Hepatocyte (in vitro differentiated cells): ENCODE measurements around the gene EPM2AIP1. TPM values are rescaled to one million over a fixed set of nuclear protein-coding genes. Genes with fewer than 3 reads are reported as not detected.
"Not testable (repeated sequence)": the region's sequence is repeated elsewhere in the genome, so short reads cannot be mapped to it uniquely, and the experiment has no call there.

Experiments
- DNase-seq: peaks from one replicate; pipeline ENCODE4 v3.0.0-alpha.2; 2016; ENCODE audit warnings: low spot score
- H2AFZ ChIP-seq: fragments of 200-600 bp; sonication (generic); 2 replicates; pipeline ENCODE4 v1.6.0; 2016; ENCODE audit warnings: antibody characterized with exemption, mild to moderate bottlenecking
- H3K27ac ChIP-seq: fragments of 200-600 bp; sonication (generic); 2 replicates; pipeline ENCODE4 v1.5.1; 2016; ENCODE audit warnings: mild to moderate bottlenecking
- H3K27me3 ChIP-seq: fragments of 200-600 bp; sonication (generic); 2 replicates; pipeline ENCODE4 v1.6.1; 2016
- H3K36me3 ChIP-seq: fragments of 200-600 bp; sonication (generic); replicated peaks from 2 replicates; pipeline ENCODE4 v1.5.1; 2016; ENCODE audit warnings: low read depth; ENCODE audit not compliant: insufficient read depth
- H3K4me1 ChIP-seq: fragments of 200-600 bp; sonication (generic); 2 replicates; pipeline ENCODE4 v1.5.1; 2016; ENCODE audit warnings: mild to moderate bottlenecking, moderate library complexity; ENCODE audit not compliant: insufficient read depth
- H3K4me2 ChIP-seq: fragments of 200-600 bp; sonication (generic); 2 replicates; pipeline ENCODE4 v1.6.0; 2016
- H3K4me3 ChIP-seq: fragments of 200-600 bp; sonication (generic); 2 replicates; pipeline ENCODE4 v1.5.1; 2016; ENCODE audit warnings: mild to moderate bottlenecking
- H3K79me2 ChIP-seq: fragments of 200-600 bp; sonication (generic); 2 replicates; pipeline ENCODE4 v1.6.0; 2017; ENCODE audit warnings: mild to moderate bottlenecking
- H3K9me2 ChIP-seq: fragments of 200-600 bp; sonication (generic); replicated peaks from 2 replicates; pipeline ENCODE4 v1.6.0; 2017; ENCODE audit warnings: mild to moderate bottlenecking; ENCODE audit not compliant: insufficient read depth
- H3K9me3 ChIP-seq: fragments of 200-600 bp; sonication (generic); 2 replicates; pipeline ENCODE4 v1.5.1; 2016; ENCODE audit warnings: low read depth, mild to moderate bottlenecking
- H4K20me1 ChIP-seq: fragments of 200-600 bp; sonication (generic); 2 replicates; pipeline ENCODE4 v1.6.0; 2016; ENCODE audit warnings: mild to moderate bottlenecking; ENCODE audit not compliant: insufficient read depth, poor library complexity, severe bottlenecking
- CTCF ChIP-seq: fragments of 200-600 bp; sonication (generic); IDR thresholded peaks from 2 replicates; pipeline ENCODE4 v1.5.1; 2016; ENCODE audit warnings: antibody characterized with exemption, mild to moderate bottlenecking; ENCODE audit not compliant: poor library complexity
- EZH2 ChIP-seq: fragments of 200-600 bp; sonication (generic); IDR thresholded peaks from 2 replicates; pipeline ENCODE4 v1.6.1; 2016; ENCODE audit warnings: antibody characterized with exemption, mild to moderate bottlenecking, borderline replicate concordance
- EZH2phosphoT487 ChIP-seq: fragments of 200-600 bp; sonication (generic); IDR thresholded peaks from one replicate; pipeline ENCODE4 v1.6.1; 2018; ENCODE audit warnings: antibody characterized with exemption, mild to moderate bottlenecking, low read depth, moderate library complexity; ENCODE audit not compliant: unreplicated experiment, severe bottlenecking
- WGBS: methylation state at CpG from one replicate; pipeline ENCODE4 v1.1.6; 2016; ENCODE audit warnings: low lambda C conversion rate; ENCODE audit errors: missing lambda C conversion rate; 5-methylcytosine and 5-hydroxymethylcytosine counted together
- polyA plus RNA-seq: library from polyadenylated mRNA; unstranded; fragments of >200 nt; fragmentation: Nextera tagmentation; extraction: Ambion mirVana; gene quantifications from 2 replicates; pipeline ENCODE4 v1.2.1, GENCODE V29; 2016
- total RNA-seq: library from RNA; depleted of rRNA; stranded (reverse); fragments of >200 nt; gene quantifications from 2 replicates; pipeline ENCODE4 v1.2.3, GENCODE V29; 2014

Gene EPM2AIP1
- total and polyA plus RNA-seq, 2 experiments from 2014 or later = 14.6 to 32.4 TPM

DNA sequence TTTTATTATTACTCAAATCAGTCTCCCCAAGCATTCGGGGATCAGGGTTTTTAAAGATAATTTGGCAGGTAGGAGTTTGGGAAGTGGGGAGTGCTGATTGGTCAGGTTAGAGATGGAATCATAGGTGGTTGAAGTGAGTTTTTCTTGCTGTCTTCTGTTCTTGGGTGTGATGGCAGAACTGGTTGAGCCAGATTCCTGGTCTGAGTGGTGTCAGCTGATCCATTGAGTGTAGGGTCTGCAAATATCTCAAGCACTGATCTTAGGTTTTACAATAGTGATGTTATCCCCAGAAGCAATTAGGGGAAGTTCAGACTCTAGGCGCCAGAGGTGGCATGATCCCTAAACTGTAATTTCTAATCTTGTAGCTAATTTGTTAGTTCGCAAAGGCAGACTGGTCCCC lies 27.5 kb downstream of the EPM2AIP1 start:
- Histone ChIP-seq H3K79me2 (no peaks in the 10 kb centered on the region), H3K36me3 (no peaks in the 10 kb centered on the region), H3K4me1 (peaks cover 10% of the 10 kb centered on the region), H2AFZ (no peak overlapping the region), H3K27me3 (no peaks in the 10 kb centered on the region), H3K4me3 (no peak overlapping the region), H3K4me2 (peak overlapping the region; percentile 56), H4K20me1 (no peaks in the 10 kb centered on the region), H3K27ac (peak overlapping the region; percentile 83), H3K9me2 (no peaks in the 10 kb centered on the region), H3K9me3 (no peaks in the 10 kb centered on the region)
- peak; percentile 50 for DNase-seq
- TF ChIP-seq EZH2phosphoT487 (peak; percentile 50), CTCF (no peak)
- 33% methylated on average over 3 of the region's 3 CpGs for WGBS

DNA sequence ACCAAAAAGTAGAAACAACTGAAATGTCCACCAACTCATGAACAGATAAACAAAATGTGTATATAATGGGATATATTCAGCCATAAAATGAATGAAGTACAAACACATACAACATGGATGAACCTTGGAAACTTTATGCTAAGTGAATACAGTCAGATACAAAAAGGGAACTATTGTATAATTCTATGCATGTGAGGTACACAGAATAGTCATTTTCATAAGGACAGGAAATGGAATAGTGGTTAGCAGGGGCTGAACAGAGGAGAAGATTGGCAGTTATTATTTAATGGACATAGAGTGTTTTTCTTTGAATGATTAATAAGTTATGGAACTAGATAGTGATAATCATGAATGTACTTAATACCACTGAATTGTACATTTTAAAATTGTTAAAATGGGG lies 28.1 kb downstream of the EPM2AIP1 start:
- TF ChIP-seq EZH2 (no peak), EZH2phosphoT487 (no peak), CTCF (no peak)
- H3K4me3 ChIP-seq = no peak overlapping the region
- no peak overlapping the region for H2AFZ ChIP-seq
- no peak for DNase-seq
- H3K9me2 ChIP-seq = no peaks in the 10 kb centered on the region
- H3K36me3 ChIP-seq = no peaks in the 10 kb centered on the region
- no peak overlapping the region for H3K4me2 ChIP-seq
- H3K27ac ChIP-seq = peak overlapping the region; percentile 83
- no peaks in the 10 kb centered on the region for H3K79me2 ChIP-seq
- H3K4me1 ChIP-seq = peaks cover 10% of the 10 kb centered on the region
- no peaks in the 10 kb centered on the region for H3K9me3 ChIP-seq
- H4K20me1 ChIP-seq = no peaks in the 10 kb centered on the region
- H3K27me3 ChIP-seq = no peaks in the 10 kb centered on the region

GRCh38 chr3:36964331-36964730 lies 28.6 kb downstream of the EPM2AIP1 start:
- H3K4me2 ChIP-seq = no peak overlapping the region
- no peaks in the 10 kb centered on the region for H3K27me3 ChIP-seq
- no peak for DNase-seq
- TF ChIP-seq CTCF (no peak), EZH2phosphoT487 (no peak), EZH2 (no peak)
- no peak overlapping the region for H2AFZ ChIP-seq
- WGBS = 97% methylated on average over 1 of the region's 1 CpG
- no peak overlapping the region for H3K4me3 ChIP-seq
- H3K9me2 ChIP-seq = no peaks in the 10 kb centered on the region
- H3K4me1 ChIP-seq = peaks cover 9% of the 10 kb centered on the region
- H3K27ac ChIP-seq = no peak overlapping the region
- no peaks in the 10 kb centered on the region for H3K79me2 ChIP-seq
- no peaks in the 10 kb centered on the region for H4K20me1 ChIP-seq
- H3K36me3 ChIP-seq = no peaks in the 10 kb centered on the region
- no peaks in the 10 kb centered on the region for H3K9me3 ChIP-seq

GRCh38 chr3:36963008-36963407 lies 29.9 kb downstream of the EPM2AIP1 start:
- H3K36me3 ChIP-seq, H4K20me1 ChIP-seq: not testable (repeated sequence)

More at GRCh38 chr3:36963008-36963407, 29.9 kb downstream of the EPM2AIP1 start:
- H3K27me3 ChIP-seq, H3K9me3 ChIP-seq, H3K4me2 ChIP-seq, H3K9me2 ChIP-seq, H3K4me3 ChIP-seq, DNase-seq, H2AFZ ChIP-seq, H3K27ac ChIP-seq, H3K4me1 ChIP-seq, H3K79me2 ChIP-seq: not testable (repeated sequence)
- WGBS = over 99% methylated on average over 7 of the region's 7 CpGs
